Upper lobe of right lung (tissue), 1 donor: ENCODE results near the gene PNMA1. TPM values are rescaled to one million over a fixed set of nuclear protein-coding genes. Genes with fewer than 3 reads are reported as not detected.
A peak's percentile ranks its signal among the peaks of the same experiment; 100 is the strongest.

Source experiments
- ATAC-seq: fragments of 200-7000 bp; cut with Tn5 transposase; one replicate; pipeline ENCODE4 v1.9.1; 2020; ENCODE audit warnings: mild to moderate bottlenecking, moderate library complexity
- DNase-seq: peaks from one replicate; pipeline ENCODE4 v3.0.0-alpha.2; 2020
- H3K27ac ChIP-seq: fragments of 200-600 bp; one replicate; pipeline ENCODE4 v1.8.0; 2022
- H3K27me3 ChIP-seq: fragments of 200-600 bp; one replicate; pipeline ENCODE4 v1.8.0; 2022; ENCODE audit warnings: mild to moderate bottlenecking
- H3K36me3 ChIP-seq: fragments of 200-600 bp; one replicate; pipeline ENCODE4 v1.8.0; 2022
- H3K4me1 ChIP-seq: fragments of 200-600 bp; one replicate; pipeline ENCODE4 v1.8.0; 2022
- H3K4me3 ChIP-seq: fragments of 200-600 bp; one replicate; pipeline ENCODE4 v1.8.0; 2022; ENCODE audit warnings: mild to moderate bottlenecking
- H3K9me3 ChIP-seq: fragments of 200-600 bp; one replicate; pipeline ENCODE4 v1.8.0; 2022
- intact Hi-C: fragments of 100-400 bp; cut with DNase I; formaldehyde crosslinking; loops from one replicate; pipeline ENCODE4 v1.11.0; 2022
- total RNA-seq: library from RNA; stranded (reverse); fragmentation: NEBNext Ultra II Directional; extraction: Animal tissue kit (Norgen Biotek cat#: 25700); gene quantifications from one replicate; pipeline ENCODE4 v1.2.1, GENCODE V29; 2021
- TF ChIP-seq, protein P1 (sequence below): fragments of 200-600 bp; IDR thresholded peaks from one replicate; pipeline ENCODE4 v1.8.0; 2022; ENCODE audit warnings: antibody characterized with exemption
- donor health status: DM: no; HTN: yes; CAD: no; lungs with severe emphysema.

The PNMA1 gene
- total RNA-seq, 1 donor from 2014 or later = 22.0 TPM

DNA sequence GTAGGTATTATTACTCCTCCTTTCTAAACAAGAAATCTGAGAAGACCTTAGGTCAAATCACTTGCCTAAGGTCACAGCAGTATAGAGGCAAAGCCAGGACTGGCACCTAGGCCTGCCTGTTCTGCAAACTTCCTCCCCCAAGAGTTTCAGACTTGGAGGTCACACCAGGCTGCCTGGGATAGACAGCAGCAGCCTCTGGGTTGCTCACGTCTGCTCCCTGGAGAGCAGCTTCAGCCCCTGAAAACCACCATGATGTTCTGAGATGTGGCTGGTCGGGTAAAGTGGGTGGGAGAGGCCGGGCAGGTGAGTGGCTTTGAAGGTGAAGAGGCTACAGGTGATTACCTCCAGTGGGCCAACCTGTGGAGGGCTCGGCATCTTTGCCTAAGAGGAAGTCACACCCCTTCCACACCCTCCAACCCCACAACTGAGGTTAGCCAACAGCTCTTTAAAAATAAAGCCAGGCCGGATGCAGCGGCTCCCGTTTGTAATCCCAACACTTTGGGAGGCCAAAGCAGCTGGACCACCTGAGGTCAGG, 37.0 kb upstream of the PNMA1 start:
- Histone ChIP-seq H3K36me3 (no peaks in the 10 kb centered on the region), H3K27me3 (no peaks in the 10 kb centered on the region), H3K9me3 (no peaks in the 10 kb centered on the region), H3K4me3 (no peak overlapping the region), H3K27ac (peak overlapping the region; percentile 98), H3K4me1 (peaks cover 98% of the 10 kb centered on the region)
- DNase-seq (no peak), ATAC-seq (peak; percentile 2)
- intact Hi-C loops = no loop called here
- TF ChIP-seq, protein P1, sequence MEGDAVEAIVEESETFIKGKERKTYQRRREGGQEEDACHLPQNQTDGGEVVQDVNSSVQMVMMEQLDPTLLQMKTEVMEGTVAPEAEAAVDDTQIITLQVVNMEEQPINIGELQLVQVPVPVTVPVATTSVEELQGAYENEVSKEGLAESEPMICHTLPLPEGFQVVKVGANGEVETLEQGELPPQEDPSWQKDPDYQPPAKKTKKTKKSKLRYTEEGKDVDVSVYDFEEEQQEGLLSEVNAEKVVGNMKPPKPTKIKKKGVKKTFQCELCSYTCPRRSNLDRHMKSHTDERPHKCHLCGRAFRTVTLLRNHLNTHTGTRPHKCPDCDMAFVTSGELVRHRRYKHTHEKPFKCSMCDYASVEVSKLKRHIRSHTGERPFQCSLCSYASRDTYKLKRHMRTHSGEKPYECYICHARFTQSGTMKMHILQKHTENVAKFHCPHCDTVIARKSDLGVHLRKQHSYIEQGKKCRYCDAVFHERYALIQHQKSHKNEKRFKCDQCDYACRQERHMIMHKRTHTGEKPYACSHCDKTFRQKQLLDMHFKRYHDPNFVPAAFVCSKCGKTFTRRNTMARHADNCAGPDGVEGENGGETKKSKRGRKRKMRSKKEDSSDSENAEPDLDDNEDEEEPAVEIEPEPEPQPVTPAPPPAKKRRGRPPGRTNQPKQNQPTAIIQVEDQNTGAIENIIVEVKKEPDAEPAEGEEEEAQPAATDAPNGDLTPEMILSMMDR = no peak

DNA sequence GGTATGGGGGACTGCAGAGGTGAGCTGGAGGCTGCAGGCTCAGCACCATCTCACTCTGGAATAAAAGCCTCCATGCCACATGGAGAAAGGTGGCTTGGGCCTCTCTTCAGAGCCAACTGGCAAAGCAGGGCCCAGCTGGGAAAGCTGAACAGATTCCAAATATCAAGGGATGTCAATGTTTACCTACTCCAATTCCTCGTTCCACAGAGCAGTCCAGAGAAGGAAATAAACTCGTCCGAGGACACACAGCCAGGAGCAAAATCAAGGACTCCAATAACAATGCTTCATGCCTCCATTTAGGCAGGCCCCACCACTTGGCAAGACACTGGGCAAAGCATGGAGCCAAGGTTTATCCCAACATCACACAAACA, 36.3 kb upstream of the PNMA1 start:
- Histone ChIP-seq H3K27me3 (no peaks in the 10 kb centered on the region), H3K4me1 (peaks cover 98% of the 10 kb centered on the region), H3K9me3 (no peaks in the 10 kb centered on the region), H3K36me3 (no peaks in the 10 kb centered on the region), H3K27ac (peak overlapping the region; percentile 1), H3K4me3 (no peak overlapping the region)
- intact Hi-C loops = no loop called here
- TF ChIP-seq, protein P1 = no peak
- DNase-seq (no peak), ATAC-seq (no peak)

DNA sequence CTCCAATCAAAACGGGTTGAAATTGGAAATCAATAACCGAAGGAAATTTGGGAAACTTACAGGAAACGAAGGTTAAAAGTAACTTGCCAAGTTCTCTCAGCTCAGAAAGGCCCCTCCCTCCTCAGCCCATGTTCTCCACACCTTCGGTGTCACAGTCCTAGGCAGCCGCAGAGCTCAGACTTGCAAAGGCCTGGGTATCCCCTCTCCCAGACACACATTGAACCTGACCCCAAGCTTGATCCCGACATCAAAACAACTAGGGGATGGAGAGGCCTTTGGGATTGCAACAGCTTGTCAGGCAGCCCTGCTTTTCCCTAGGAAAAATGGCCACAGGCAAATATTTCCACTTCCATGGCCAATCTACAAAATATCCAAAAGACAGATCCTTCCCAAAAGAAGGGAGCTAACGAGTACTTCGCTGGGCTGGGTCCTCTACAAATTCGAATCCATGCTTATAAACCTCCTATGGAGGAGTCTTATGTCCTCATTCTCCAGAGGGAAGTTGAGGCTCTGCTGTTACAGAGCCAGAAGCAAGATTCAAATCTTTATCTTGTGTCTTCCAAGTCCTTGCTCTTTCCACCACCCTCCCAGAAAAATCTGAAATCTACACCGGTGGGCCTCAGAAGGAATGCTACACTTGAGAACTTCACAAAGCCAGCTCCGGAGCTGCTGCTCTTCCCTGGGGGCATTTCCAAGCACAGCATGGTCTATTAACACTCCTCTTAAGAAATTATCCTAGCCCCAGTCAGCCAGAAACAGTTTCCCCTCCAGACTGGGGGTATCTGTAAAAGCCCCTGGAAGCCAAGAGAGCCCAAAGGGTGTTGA, 35.7 kb upstream of the PNMA1 start:
- intact Hi-C loops = no loop called here
- H3K4me3 ChIP-seq = no peak overlapping the region
- H3K27me3 ChIP-seq = no peaks in the 10 kb centered on the region
- H3K36me3 ChIP-seq = no peaks in the 10 kb centered on the region
- ATAC-seq = no peak
- H3K9me3 ChIP-seq = no peaks in the 10 kb centered on the region
- peaks cover 98% of the 10 kb centered on the region for H3K4me1 ChIP-seq
- no peak for DNase-seq
- H3K27ac ChIP-seq = peak overlapping the region; percentile 1
- TF ChIP-seq, protein P1 = no peak

DNA sequence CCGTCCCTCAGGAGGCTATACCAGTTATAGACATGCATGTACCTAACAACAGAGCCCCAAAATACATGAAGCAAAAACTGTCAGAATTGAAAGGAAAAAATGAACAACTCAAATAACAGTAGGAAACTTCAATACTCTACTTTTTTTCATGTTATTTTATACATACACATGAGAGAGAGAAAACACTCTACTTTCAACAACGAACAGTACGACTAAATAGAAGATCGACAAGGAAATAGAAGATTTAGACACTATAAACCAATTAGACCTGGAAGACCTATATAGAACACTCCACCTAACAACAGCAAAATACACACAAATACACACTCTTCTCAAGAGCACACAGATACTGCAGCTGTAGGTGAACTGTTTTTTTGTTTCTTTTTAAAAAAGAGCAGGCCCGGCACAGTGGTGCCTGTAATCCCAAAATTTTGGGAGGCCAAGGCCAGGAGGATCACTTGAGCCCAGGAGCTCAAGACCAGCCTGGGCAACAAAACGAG, 34.7 kb upstream of the PNMA1 start:
- ATAC-seq (no peak), DNase-seq (no peak)
- H3K4me1 ChIP-seq = peaks cover 98% of the 10 kb centered on the region
- H3K27me3 ChIP-seq = no peaks in the 10 kb centered on the region
- TF ChIP-seq, protein P1 = no peak
- intact Hi-C loops = no loop called here
- H3K36me3 ChIP-seq = no peaks in the 10 kb centered on the region
- peak overlapping the region; percentile 1 for H3K27ac ChIP-seq
- H3K4me3 ChIP-seq = no peak overlapping the region
- H3K9me3 ChIP-seq = no peaks in the 10 kb centered on the region

DNA sequence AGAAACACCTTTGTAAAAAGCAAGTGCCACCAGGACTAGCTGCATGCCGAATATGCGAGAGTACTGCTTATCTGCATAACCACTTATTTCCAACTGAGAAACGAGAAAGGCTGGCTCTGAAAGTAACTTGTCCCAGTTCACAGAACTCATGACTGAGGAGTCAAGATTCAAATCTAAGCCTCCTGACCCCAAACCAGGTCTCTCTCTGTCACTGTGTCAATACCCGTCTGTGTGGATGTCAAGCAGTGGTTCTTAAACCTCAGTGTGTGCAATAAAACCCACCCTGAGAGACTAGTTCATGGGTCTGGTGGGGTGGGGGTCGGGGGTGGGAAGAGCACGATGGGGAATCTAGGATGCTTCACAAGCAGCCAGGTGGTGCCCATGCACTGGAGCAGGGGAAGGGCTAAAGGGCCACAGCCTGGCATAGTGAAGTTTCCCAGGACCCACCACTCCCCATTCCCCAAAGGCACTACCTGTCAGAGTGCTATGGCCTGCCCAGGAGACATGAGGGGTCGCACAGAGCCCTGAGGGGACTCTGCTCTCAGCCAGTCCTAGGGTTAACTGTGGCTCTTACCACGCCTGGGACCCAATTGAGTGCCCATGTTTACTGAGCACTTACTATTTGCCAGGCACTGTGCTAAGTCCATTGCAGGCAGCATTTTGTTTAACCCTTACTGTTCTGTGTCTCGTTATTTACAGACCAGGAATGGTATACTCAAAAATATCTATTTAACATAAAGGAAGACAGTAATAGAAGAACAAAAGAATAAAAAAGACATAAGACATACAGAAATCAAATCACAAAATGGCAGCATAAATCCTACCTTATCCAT, 33.4 kb upstream of the PNMA1 start:
- no peaks in the 10 kb centered on the region for H3K9me3 ChIP-seq
- ATAC-seq (no peak), DNase-seq (no peak)
- TF ChIP-seq, protein P1 = no peak
- H3K27ac ChIP-seq = peak overlapping the region; percentile 89
- no peak overlapping the region for H3K4me3 ChIP-seq
- H3K4me1 ChIP-seq = peaks cover 98% of the 10 kb centered on the region
- intact Hi-C loops = no loop called here
- H3K36me3 ChIP-seq = no peaks in the 10 kb centered on the region
- H3K27me3 ChIP-seq = no peaks in the 10 kb centered on the region
